ENCODE measurements around the gene RNASET2.
A peak's percentile ranks its signal among the peaks of the same experiment; 100 is the strongest.

RNASET2 gene

GRCh38 chr6:166956444-166957086 lies at the start of gene RNASET2:
TSS of gene RNASET2 (minus strand) at chr6:166956550. CDS start at chr6:166956182, 368 bp downstream.
- peak; percentile 82 for DNase-seq (ENCODE audit: low spot score)

- DNase-seq (ENCODE audit: low spot score): no peak
These were observed 49.2 kb upstream of the RNASET2 start for GRCh38 chr6:167005350-167006159.

GRCh38 chr6:167000759-167001158 lies 44.4 kb upstream of the RNASET2 start:
- DNase-seq (ENCODE audit: low spot score): no peak

GRCh38 chr6:166999884-167000253 lies 43.5 kb upstream of the RNASET2 start:
- no peak for DNase-seq (ENCODE audit: low spot score)

- peak; percentile 95 for DNase-seq (ENCODE audit: low spot score)
These were observed 43.0 kb upstream of the RNASET2 start, which contains the start of gene CEP43 for GRCh38 chr6:166999145-166999883. TSS of gene CEP43 (plus strand) at chr6:166999397. CDS start at chr6:166999413, 16 bp downstream.

GRCh38 chr6:166998256-166999144 lies 42.1 kb upstream of the RNASET2 start:
- no peak for DNase-seq (ENCODE audit: low spot score)

- DNase-seq (ENCODE audit: low spot score): no peak
These were observed 41.5 kb upstream of the RNASET2 start for GRCh38 chr6:166997768-166998255.

- DNase-seq (ENCODE audit: low spot score): no peak
These were observed 41.0 kb upstream of the RNASET2 start for GRCh38 chr6:166997348-166997747.

GRCh38 chr6:166996406-166996805 lies 40.1 kb upstream of the RNASET2 start:
- no peak for DNase-seq (ENCODE audit: low spot score)

- no peak for DNase-seq (ENCODE audit: low spot score)
These were observed 33.2 kb upstream of the RNASET2 start for GRCh38 chr6:166989427-166990032.

- DNase-seq (ENCODE audit: low spot score): no peak
These were observed 32.4 kb upstream of the RNASET2 start for GRCh38 chr6:166988674-166989201.

- no peak for DNase-seq (ENCODE audit: low spot score)
These were observed 31.6 kb upstream of the RNASET2 start for GRCh38 chr6:166987930-166988329.

GRCh38 chr6:166987448-166987847 lies 31.1 kb upstream of the RNASET2 start:
- no peak for DNase-seq (ENCODE audit: low spot score)

- no peak for DNase-seq (ENCODE audit: low spot score)
These were observed 24.4 kb upstream of the RNASET2 start for GRCh38 chr6:166980738-166981137.

GRCh38 chr6:166977621-166978525 lies 21.5 kb upstream of the RNASET2 start:
- no peak for DNase-seq (ENCODE audit: low spot score)

GRCh38 chr6:166976636-166977035 lies 20.3 kb upstream of the RNASET2 start:
- no peak for DNase-seq (ENCODE audit: low spot score)

- no peak for DNase-seq (ENCODE audit: low spot score)
These were observed 15.8 kb upstream of the RNASET2 start for GRCh38 chr6:166972101-166972500.

- DNase-seq (ENCODE audit: low spot score): no peak
These were observed 14.9 kb upstream of the RNASET2 start for GRCh38 chr6:166971271-166971670.

- DNase-seq (ENCODE audit: low spot score): no peak
These were observed 14.4 kb upstream of the RNASET2 start for GRCh38 chr6:166970776-166971175.

GRCh38 chr6:166970091-166970490 lies 13.7 kb upstream of the RNASET2 start:
- DNase-seq (ENCODE audit: low spot score): no peak

Data from globus pallidus (tissue), 1 donor.